HepG2 (cell line): ENCODE data around the gene MIB1. TPM values are rescaled to one million over a fixed set of nuclear protein-coding genes. Genes with fewer than 3 reads are reported as not detected.
A peak's percentile ranks its signal among the peaks of the same experiment; 100 is the strongest.

Experiments
- ARID3A ChIP-seq: IDR thresholded peaks from 2 replicates; pipeline ENCODE4 v1.6.1; 2012; ENCODE audit warnings: low read depth, low read length, improper control_type of control experiment
- ATRX ChIP-seq: sonication (generic); formaldehyde crosslinking; IDR thresholded peaks from 2 replicates; pipeline ENCODE4 v1.4.0; 2020; ENCODE audit warnings: missing genetic modification reagents, borderline replicate concordance
- GABPA ChIP-seq, 2 experiments: IDR thresholded peaks; 2 replicates each; pipeline ENCODE4 v1.6.1; 2011 to 2016; ENCODE audit warnings: low read depth in 2 of 2, low read length in 1 of 2, missing biosample characterization in 1 of 2, missing genetic modification characterization in 1 of 2
- HINFP ChIP-seq: sonication (generic); formaldehyde crosslinking; IDR thresholded peaks from 2 replicates; pipeline ENCODE4 v1.4.0; 2020; ENCODE audit warnings: low read depth, mild to moderate bottlenecking, missing genetic modification reagents
- MIER3 ChIP-seq: IDR thresholded peaks from 2 replicates; pipeline ENCODE4 v1.6.1; 2016; ENCODE audit warnings: missing compliant biosample characterization, borderline replicate concordance
- MYPOP ChIP-seq: sonication (generic); formaldehyde crosslinking; IDR thresholded peaks from 2 replicates; pipeline ENCODE4 v1.8.1; 2023; ENCODE audit warnings: mild to moderate bottlenecking, moderate library complexity, missing genetic modification reagents
- POLR2G ChIP-seq: fragments of 200-400 bp; formaldehyde crosslinking; IDR thresholded peaks from 2 replicates; pipeline ENCODE4 v1.6.1; 2018; ENCODE audit warnings: mild to moderate bottlenecking, low read depth, low read length, moderate library complexity
- TFDP2 ChIP-seq: sonication (generic); formaldehyde crosslinking; IDR thresholded peaks from 2 replicates; pipeline ENCODE4 v1.4.0; 2020; ENCODE audit warnings: missing genetic modification reagents
- YY1 ChIP-seq: IDR thresholded peaks from 2 replicates; pipeline ENCODE4 v1.6.1; 2011; ENCODE audit warnings: low read length, low read depth, moderate library complexity, mild to moderate bottlenecking; ENCODE audit not compliant: insufficient read depth, insufficient replicate concordance
- ZNF569 ChIP-seq: sonication (generic); formaldehyde crosslinking; IDR thresholded peaks from 2 replicates; pipeline ENCODE4 v1.5.0; 2020; ENCODE audit warnings: mild to moderate bottlenecking, missing genetic modification reagents, moderate library complexity, borderline replicate concordance
- ZNF607 ChIP-seq: sonication (generic); formaldehyde crosslinking; IDR thresholded peaks from 2 replicates; pipeline ENCODE4 v1.5.1; 2020; ENCODE audit warnings: missing genetic modification reagents, mild to moderate bottlenecking, borderline replicate concordance
- polyA plus RNA-seq, 8 experiments: library from polyadenylated mRNA; depleted of rRNA in 3 of 8; stranded (reverse) in 7 of 8; unstranded in 1 of 8; fragments of >200 nt; fragmentation: Illumina TruSeq in 4 of 8; extraction: Trizol in 4 of 8; gene quantifications; 2 replicates each; pipeline versions ENCODE4 v1.2.1 to v1.2.3, GENCODE V29; 2011 to 2016; ENCODE audit warnings: low read depth in 4 of 8, missing spikeins in 1 of 8, mixed read lengths in 1 of 8; ENCODE audit not compliant: insufficient read depth in 1 of 8
- total RNA-seq, 5 experiments: library from RNA; depleted of rRNA; stranded (reverse); fragments of >200 nt; fragmentation: Illumina TruSeq; extraction: Trizol; gene quantifications; 2 replicates each; pipeline ENCODE4 v1.2.3, GENCODE V29; 2016; ENCODE audit warnings: low read depth in 1 of 5

Gene MIB1
- total and polyA plus RNA-seq, 2 of the 13 experiments (the other 11 are each of a cell fraction or from before 2014, with no cell fraction given): 12.0 to 47.0 TPM

- TF ChIP-seq ARID3A (no peak), POLR2G (peak; percentile 90), HINFP (CRISPR knock-in tag) (0 out of 2 replicates have a peak, but pooled peaks have one; percentile 27), TFDP2 (peak; percentile 73; the same call in 1 of the 2 replicates), ATRX (no peak), GABPA (IDR thresholded peaks at IDR 0.05; ENCODE audit: low read depth, low read length) (no peak), GABPA (CRISPR knock-in tag; IDR thresholded peaks at IDR 0.05; ENCODE audit: low read depth) (peak; percentile 52; the same call in 1 of the 2 replicates), ZNF569 (CRISPR knock-in tag) (no peak), MIER3 (CRISPR knock-in tag) (peak; percentile 43; the same call in 1 of the 2 replicates), YY1 (peak; percentile 42), MYPOP (peak; percentile 10; the same call in 1 of the 2 replicates), ZNF607 (CRISPR knock-in tag) (peak; percentile 91)
These were observed 35.8 kb upstream of the MIB1 start, which contains the start of gene ABHD3 (continued) for GRCh38 chr18:21704603-21705364.
